ENCODE data around the gene CSF3.

DNA sequence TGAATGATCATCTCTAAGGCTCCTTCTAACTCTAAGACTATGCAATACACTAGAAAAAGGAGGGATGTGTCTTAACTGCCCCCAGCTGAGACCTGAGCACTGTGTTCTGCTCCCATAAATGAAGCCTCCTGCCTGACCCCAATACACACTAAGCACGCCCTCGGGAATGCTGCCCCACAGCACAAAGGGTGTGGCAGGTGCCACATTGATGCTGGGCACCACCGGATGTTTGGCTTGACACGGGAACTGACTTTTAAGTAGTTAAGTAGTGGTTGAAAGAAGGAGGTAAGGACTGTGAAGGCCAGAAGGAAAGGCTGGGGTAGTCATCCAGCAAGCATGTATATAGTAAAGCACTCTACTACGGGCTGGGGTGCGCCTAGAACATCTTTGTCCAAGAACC, 48.5 kb upstream of the CSF3 start:
- TF ChIP-seq, protein P1, sequence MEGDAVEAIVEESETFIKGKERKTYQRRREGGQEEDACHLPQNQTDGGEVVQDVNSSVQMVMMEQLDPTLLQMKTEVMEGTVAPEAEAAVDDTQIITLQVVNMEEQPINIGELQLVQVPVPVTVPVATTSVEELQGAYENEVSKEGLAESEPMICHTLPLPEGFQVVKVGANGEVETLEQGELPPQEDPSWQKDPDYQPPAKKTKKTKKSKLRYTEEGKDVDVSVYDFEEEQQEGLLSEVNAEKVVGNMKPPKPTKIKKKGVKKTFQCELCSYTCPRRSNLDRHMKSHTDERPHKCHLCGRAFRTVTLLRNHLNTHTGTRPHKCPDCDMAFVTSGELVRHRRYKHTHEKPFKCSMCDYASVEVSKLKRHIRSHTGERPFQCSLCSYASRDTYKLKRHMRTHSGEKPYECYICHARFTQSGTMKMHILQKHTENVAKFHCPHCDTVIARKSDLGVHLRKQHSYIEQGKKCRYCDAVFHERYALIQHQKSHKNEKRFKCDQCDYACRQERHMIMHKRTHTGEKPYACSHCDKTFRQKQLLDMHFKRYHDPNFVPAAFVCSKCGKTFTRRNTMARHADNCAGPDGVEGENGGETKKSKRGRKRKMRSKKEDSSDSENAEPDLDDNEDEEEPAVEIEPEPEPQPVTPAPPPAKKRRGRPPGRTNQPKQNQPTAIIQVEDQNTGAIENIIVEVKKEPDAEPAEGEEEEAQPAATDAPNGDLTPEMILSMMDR (IDR thresholded peaks at IDR 0.05; ENCODE audit: insufficient read depth, low read depth, low read length), result no peak
- no peak for TF ChIP-seq EZH2 (IDR thresholded peaks at IDR 0.05; ENCODE audit: insufficient read depth, low read length)

All from astrocyte (in vitro differentiated cells and primary cell).